Lung microvascular endothelial cell (primary cell): ENCODE data around the gene PSMD8. TPM values are rescaled to one million over a fixed set of nuclear protein-coding genes. Genes with fewer than 3 reads are reported as not detected.
"Not testable (repeated sequence)": the region's sequence is repeated elsewhere in the genome, so short reads cannot be mapped to it uniquely, and the experiment has no call there.

Experiments used
- DNase-seq, 2 donors: peaks; one replicate each; pipeline versions ENCODE4 v3.0.0 to v3.0.0-alpha.2; 2010; ENCODE audit warnings: low read depth in 2 of 2
- total RNA-seq: library from RNA; depleted of rRNA; stranded (reverse); fragments of >200 nt; gene quantifications from 2 replicates; pipeline ENCODE4 v1.2.1, GENCODE V29; 2014

Gene PSMD8
- total RNA-seq, 1 donor from 2014 or later: 178 TPM

DNA sequence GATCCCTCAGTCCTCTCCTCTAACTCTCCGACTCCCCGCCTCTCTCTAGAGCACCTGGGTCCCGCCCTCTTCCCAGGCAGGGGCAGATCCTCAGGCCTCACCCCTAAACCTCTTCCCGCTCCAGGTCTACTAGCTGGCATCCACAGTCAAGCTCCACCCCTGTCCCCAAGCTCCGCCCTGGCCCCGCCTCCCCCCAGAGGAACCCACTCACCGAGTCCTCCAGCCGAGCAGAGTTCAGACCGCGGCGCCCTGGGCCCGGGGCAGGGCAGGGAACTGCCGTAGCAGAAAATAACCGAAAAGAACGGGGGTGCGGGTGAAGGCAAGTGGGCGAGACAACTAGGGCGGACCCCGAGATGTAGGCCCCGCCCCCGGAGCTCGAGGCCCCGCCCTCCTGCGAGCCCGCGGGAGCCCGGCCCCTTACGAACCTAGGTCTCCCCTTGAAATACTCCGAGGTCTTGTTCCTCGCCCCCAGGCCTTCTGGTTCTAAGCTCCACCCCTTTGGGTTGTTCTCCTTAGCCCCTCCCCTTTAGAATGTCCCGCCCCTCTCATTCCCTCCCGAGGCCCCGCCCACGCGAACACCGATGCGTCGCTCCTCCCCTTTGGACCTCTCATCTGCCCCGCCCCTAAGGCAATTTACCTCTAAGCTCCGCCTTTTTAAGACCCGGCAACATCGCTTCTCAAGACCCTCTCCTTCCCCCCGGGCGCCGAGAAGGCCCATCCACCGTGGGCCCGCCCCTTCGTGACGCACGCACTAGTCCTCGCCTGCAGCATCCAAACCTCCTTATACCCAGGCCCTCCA, 13.4 kb downstream of the PSMD8 start, which contains the start of gene GGN:
TSS of gene GGN (minus strand) at position 485 of the 799 bp plus-strand sequence. CDS start 773 bp downstream, outside the sequence.
- peak; percentile 78 to 94 for DNase-seq

GRCh38 chr19:38388349-38389100, 14.2 kb downstream of the PSMD8 start, which contains the start of gene SPRED3:
TSS of gene SPRED3 (plus strand) at chr19:38388697. CDS start at chr19:38390303, 1,606 bp downstream.
- DNase-seq: peak in 1 of 2 donors; percentile 71

GRCh38 chr19:38389101-38389925, 14.9 kb downstream of the PSMD8 start:
- DNase-seq: peak; percentile 46 to 83

DNA sequence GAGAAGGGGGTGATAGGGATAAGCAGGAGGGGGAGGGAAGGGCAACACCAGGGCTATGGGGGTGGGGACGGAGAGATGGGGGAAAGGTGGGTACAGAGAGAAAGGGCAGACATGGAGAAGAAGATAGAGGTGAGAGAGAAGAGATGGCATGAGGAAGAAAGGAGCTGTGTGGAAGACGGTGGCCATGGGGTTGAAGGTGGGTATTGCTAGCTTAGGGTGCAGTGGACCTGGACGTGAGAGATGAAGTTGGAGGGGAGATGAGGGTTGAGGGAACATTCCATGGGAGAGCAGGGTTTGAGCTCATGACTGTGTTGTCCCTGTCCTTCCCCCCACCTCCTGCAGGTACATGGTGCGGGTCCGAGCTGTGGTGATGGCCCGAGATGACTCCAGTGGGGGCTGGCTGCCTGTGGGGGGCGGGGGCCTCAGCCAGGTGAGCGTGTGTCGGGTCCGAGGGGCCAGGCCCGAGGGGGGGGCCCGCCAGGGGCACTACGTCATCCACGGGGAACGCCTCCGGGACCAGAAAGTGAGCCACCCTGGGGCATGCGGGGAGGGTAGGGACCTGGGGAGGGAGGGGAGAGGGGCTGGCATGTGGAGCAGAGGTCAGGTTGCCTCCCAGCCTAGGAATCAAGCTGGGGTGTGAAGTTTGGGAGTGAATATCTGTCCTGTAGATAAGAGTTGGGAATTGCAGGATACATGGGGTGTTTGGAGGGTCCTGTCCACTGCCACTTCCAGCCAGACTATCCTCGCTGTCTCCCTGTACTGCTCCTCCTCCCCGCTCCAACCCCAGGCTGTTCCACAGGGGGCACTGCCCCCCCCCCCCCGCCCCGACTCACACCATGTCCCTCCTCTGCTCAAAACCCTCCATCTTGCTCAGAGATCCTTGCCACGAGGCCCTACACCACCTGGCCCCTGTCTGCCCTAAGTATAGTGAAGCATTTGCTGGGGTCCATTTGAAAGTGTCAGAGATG, 15.9 kb downstream of the PSMD8 start:
- DNase-seq: no peak

- DNase-seq: no peak
Observed at GRCh38 chr19:38391911-38392464, 17.6 kb downstream of the PSMD8 start.

GRCh38 chr19:38392707-38393308, 18.4 kb downstream of the PSMD8 start:
- peak in 1 of 2 donors; percentile 32 for DNase-seq

DNA sequence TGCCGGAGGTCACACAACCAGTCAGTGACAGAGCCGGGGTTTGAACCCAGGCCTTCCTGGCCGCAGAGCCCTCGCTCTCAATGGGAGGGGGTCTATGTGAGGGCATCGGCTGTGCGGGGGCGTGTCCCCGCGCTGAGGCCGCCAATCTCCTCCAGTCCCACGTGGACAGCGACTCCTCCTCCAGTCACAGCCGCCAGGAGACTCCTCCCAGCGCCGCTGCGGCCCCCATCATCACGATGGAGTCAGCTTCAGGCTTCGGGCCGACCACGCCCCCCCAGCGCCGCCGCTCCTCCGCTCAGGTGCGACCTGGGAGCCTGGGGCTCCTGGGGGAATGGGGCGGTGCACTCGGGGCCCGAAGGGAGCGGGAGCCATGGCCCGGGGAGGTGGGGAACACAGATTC, 20.1 kb downstream of the PSMD8 start:
- peak; percentile 56 to 63 for DNase-seq

DNA sequence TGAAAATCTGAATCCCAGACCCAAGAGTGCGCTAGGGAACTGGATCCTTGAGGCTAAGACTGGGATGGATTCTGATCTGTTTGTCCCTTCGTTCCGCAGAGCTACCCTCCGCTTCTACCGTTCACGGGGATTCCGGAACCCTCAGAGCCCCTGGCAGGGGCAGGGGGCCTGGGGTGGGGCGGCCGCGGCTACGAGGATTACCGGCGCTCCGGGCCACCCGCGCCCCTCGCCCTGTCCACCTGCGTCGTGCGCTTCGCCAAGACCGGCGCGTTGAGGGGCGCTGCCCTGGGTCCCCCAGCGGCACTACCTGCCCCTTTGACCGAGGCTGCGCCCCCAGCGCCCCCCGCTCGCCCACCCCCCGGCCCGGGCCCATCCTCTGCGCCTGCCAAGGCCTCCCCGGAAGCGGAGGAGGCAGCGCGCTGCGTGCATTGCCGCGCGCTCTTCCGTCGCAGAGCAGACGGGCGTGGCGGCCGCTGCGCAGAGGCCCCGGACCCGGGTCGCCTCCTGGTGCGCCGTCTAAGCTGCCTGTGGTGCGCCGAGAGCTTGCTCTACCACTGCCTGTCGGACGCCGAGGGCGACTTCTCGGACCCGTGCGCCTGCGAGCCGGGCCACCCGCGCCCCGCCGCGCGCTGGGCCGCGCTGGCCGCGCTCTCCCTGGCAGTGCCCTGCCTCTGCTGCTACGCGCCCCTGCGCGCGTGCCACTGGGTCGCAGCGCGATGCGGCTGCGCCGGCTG, 21.2 kb downstream of the PSMD8 start:
- no peak for DNase-seq

- DNase-seq: no peak
Observed at GRCh38 chr19:38399081-38399480, 24.7 kb downstream of the PSMD8 start.

DNA sequence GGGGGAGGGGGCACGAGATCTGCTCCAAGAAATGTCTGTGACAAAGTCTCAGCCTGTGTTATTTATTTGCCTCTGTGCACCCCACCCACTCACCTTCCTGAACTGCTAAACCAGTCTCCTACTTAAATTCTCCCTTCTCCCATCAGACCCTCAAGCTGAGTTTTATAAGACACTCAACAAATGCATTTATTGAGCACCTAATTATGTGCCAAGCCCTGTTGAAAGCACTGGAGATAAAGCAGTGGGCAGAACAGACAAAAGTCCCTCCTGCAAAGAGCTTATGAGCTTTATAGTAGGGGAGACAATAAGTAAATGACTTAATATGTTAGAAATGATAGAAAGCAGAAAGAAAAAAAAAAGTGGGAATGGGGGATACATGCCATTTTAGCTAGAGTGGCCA, 25.2 kb downstream of the PSMD8 start:
- no peak for DNase-seq

- no peak for DNase-seq
Observed at GRCh38 chr19:38400361-38400760, 26.0 kb downstream of the PSMD8 start.

- peak; percentile 45 to 72 for DNase-seq
Observed at GRCh38 chr19:38401148-38401547, 26.8 kb downstream of the PSMD8 start.

DNA sequence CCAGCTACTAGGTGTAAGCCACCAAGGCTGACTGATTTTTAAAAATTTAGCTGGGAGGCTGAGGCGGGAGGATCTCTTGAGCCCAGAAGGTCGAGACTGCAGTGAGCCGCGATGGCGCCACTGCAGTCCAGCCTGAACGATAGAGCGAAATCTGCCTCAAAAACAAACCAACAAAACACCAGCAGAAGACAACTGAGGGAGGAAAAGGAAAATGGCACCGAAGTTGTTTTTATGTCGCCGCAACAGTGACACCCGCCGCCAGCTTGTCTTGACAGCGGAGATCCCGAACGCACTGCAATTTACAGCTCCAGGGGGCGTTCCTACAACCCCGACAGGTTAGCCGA, 28.2 kb downstream of the PSMD8 start:
- no peak for DNase-seq

- peak; percentile 97 to 98 for DNase-seq
Observed at GRCh38 chr19:38402967-38403674, 28.8 kb downstream of the PSMD8 start, which contains the start of gene FAM98C. TSS of gene FAM98C (plus strand) at chr19:38403093. CDS start at chr19:38403154, 61 bp downstream.

GRCh38 chr19:38404858-38405257, 30.5 kb downstream of the PSMD8 start:
- DNase-seq: no peak

GRCh38 chr19:38405276-38405675, 30.9 kb downstream of the PSMD8 start:
- no peak for DNase-seq

GRCh38 chr19:38409631-38410133, 35.3 kb downstream of the PSMD8 start:
- peak in 1 of 2 donors; percentile 32 for DNase-seq

DNA sequence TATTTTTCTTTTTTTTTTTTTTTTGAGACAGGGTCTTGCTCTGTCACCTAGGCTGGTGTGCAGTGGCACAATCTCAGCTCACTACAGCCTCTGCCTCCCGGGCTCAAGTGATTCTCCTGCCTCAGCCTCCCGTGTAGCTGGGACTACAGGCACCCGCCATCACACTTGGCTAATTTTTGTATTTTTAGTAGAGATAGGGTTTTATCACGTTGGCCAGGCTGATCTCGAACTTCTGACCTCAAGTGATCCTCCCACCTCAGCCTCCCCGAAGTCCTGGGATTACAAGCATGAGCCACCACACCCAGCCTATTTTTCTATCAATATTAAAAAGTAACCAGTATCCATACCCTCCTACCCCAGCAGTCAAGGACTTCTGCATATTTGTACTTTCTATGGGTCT, 36.0 kb downstream of the PSMD8 start:
- DNase-seq: not testable (repeated sequence)
